HG03432 (cell line): ENCODE data around the gene EVX2.

Experiments used
- ATAC-seq: cut with Tn5 transposase; IDR thresholded peaks from one replicate; pipeline ENCODE4 v1.9.1; 2021; ENCODE audit warnings: mild to moderate bottlenecking, moderate library complexity; ENCODE audit not compliant: unreplicated experiment

EVX2 gene

GRCh38 chr2:176122052-176122682 lies 38.4 kb upstream of the EVX2 start:
- no peak for ATAC-seq

- no peak for ATAC-seq
These were observed 37.7 kb upstream of the EVX2 start for GRCh38 chr2:176121190-176122051.

GRCh38 chr2:176120364-176121189 lies 36.8 kb upstream of the EVX2 start:
- ATAC-seq: no peak

GRCh38 chr2:176118601-176119339 lies 35.0 kb upstream of the EVX2 start:
- no peak for ATAC-seq

GRCh38 chr2:176117823-176118371 lies 34.1 kb upstream of the EVX2 start:
- ATAC-seq: no peak

GRCh38 chr2:176117162-176117822 lies 33.5 kb upstream of the EVX2 start:
- ATAC-seq: no peak

- ATAC-seq: no peak
These were observed 32.4 kb upstream of the EVX2 start, which contains the start of gene HOXD10 for GRCh38 chr2:176115883-176116813. Gene HOXD10, plus strand, starts transcription at chr2:176116778. Its CDS starts 56 bp downstream, at chr2:176116834.

- ATAC-seq: no peak
These were observed 31.3 kb upstream of the EVX2 start for GRCh38 chr2:176114930-176115625.

- ATAC-seq: no peak
These were observed 30.6 kb upstream of the EVX2 start for GRCh38 chr2:176114120-176114929.

- ATAC-seq: no peak
These were observed 28.9 kb upstream of the EVX2 start for GRCh38 chr2:176112375-176113302.

GRCh38 chr2:176111846-176112374 lies 28.1 kb upstream of the EVX2 start:
- no peak for ATAC-seq

- ATAC-seq: peak; percentile 53
These were observed 27.5 kb upstream of the EVX2 start for GRCh38 chr2:176111309-176111663.

GRCh38 chr2:176110415-176111308 lies 26.9 kb upstream of the EVX2 start:
- no peak for ATAC-seq

- ATAC-seq: no peak
These were observed 26.2 kb upstream of the EVX2 start for GRCh38 chr2:176109946-176110345.
